ENCODE results near the gene PACS2.

DNA sequence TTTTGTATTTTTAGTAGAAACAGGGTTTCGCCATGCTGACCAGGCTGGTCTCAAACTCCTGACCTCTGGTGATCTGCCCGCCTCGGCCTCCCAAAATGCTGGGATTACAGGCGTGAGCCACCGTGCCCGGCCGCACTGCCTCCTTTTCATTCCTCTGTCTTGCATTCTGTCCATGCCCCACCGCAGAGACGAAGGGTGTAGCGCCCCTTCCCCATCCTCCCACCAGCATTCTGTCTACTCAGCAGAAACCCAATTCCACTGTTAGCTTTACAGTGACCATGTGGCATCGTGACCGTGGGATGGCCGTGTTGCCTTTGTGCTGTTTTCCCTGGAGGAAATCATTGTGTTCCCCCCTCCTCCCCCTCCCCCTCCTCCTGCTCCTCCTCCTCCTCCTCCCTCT, 94.0 kb downstream of the PACS2 start:
- TF ChIP-seq EZH2 (IDR thresholded peaks at IDR 0.05; ENCODE audit: insufficient read depth, poor library complexity, severe bottlenecking), result no peak
- TF ChIP-seq EZH2phosphoT487 (IDR thresholded peaks at IDR 0.05; ENCODE audit: insufficient read depth, low read depth), result no peak

Data from GM23248 (cell line).